ENCODE results near the gene TMEM232. TPM values are rescaled to one million over a fixed set of nuclear protein-coding genes. Genes with fewer than 3 reads are reported as not detected.

TMEM232 gene
- total RNA-seq, 1 experiment from 2014 or later = 0.21 TPM

DNA sequence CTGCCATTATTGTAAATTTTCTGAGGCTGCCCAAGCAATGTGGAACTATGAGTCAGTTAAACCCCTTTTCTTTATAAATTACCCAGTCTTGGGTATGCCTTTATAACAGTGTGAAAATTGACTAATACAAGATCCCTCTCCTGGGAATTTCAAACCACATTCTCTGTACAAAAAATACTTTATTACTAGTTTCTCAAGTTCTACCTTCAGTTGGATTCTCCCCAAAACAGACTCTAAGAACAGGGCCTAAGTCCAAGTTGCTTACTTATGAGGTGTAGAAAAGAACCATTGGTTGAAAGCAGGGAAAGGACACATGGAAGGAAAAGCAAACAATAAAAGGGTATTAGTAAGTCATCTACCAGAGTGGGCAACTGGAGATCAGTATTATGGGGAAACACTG is 343.2 kb downstream of the TMEM232 start:
- ATAC-seq (no peak), DNase-seq (ENCODE audit: low read depth, low spot score) (no peak)
- H3K27ac ChIP-seq (ENCODE audit: low read length) = no peak overlapping the region
- no peaks in the 10 kb centered on the region for H3K36me3 ChIP-seq (ENCODE audit: control insufficient read depth, insufficient read depth, low read length)
- H3K27me3 ChIP-seq (ENCODE audit: control insufficient read depth, insufficient read depth, low read length) = no peaks in the 10 kb centered on the region
- POLR2A ChIA-PET = no interaction called here
- no peaks in the 10 kb centered on the region for H3K4me1 ChIP-seq (ENCODE audit: control insufficient read depth, insufficient read depth, low read length)
- BruUV-seq (replicated peaks) = no TSS peak
- no peak overlapping the region for H3K4me3 ChIP-seq (ENCODE audit: low read depth in 2 of 2, low read length in 2 of 2)
- no peaks in the 10 kb centered on the region for H3K9me3 ChIP-seq (ENCODE audit: control insufficient read depth, insufficient read depth, low read depth, low read length)
- CTCF ChIA-PET = no interaction called here
- intact Hi-C loops (cut with micrococcal nuclease; ENCODE audit: unreplicated experiment) = no loop called here
- no peak for TF ChIP-seq TCF7L2 (IDR thresholded peaks at IDR 0.05; ENCODE audit: low read depth, low read length)
- TF ChIP-seq SIN3A (IDR thresholded peaks at IDR 0.05; ENCODE audit: borderline replicate concordance, insufficient read depth, low read depth, low read length) = no peak
- TF ChIP-seq, protein P1, sequence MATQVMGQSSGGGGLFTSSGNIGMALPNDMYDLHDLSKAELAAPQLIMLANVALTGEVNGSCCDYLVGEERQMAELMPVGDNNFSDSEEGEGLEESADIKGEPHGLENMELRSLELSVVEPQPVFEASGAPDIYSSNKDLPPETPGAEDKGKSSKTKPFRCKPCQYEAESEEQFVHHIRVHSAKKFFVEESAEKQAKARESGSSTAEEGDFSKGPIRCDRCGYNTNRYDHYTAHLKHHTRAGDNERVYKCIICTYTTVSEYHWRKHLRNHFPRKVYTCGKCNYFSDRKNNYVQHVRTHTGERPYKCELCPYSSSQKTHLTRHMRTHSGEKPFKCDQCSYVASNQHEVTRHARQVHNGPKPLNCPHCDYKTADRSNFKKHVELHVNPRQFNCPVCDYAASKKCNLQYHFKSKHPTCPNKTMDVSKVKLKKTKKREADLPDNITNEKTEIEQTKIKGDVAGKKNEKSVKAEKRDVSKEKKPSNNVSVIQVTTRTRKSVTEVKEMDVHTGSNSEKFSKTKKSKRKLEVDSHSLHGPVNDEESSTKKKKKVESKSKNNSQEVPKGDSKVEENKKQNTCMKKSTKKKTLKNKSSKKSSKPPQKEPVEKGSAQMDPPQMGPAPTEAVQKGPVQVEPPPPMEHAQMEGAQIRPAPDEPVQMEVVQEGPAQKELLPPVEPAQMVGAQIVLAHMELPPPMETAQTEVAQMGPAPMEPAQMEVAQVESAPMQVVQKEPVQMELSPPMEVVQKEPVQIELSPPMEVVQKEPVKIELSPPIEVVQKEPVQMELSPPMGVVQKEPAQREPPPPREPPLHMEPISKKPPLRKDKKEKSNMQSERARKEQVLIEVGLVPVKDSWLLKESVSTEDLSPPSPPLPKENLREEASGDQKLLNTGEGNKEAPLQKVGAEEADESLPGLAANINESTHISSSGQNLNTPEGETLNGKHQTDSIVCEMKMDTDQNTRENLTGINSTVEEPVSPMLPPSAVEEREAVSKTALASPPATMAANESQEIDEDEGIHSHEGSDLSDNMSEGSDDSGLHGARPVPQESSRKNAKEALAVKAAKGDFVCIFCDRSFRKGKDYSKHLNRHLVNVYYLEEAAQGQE (IDR thresholded peaks at IDR 0.05; ENCODE audit: insufficient read depth in 1 of 2, low read depth in 2 of 2, low read length in 1 of 2) = no peak
- TF ChIP-seq, protein P2, sequence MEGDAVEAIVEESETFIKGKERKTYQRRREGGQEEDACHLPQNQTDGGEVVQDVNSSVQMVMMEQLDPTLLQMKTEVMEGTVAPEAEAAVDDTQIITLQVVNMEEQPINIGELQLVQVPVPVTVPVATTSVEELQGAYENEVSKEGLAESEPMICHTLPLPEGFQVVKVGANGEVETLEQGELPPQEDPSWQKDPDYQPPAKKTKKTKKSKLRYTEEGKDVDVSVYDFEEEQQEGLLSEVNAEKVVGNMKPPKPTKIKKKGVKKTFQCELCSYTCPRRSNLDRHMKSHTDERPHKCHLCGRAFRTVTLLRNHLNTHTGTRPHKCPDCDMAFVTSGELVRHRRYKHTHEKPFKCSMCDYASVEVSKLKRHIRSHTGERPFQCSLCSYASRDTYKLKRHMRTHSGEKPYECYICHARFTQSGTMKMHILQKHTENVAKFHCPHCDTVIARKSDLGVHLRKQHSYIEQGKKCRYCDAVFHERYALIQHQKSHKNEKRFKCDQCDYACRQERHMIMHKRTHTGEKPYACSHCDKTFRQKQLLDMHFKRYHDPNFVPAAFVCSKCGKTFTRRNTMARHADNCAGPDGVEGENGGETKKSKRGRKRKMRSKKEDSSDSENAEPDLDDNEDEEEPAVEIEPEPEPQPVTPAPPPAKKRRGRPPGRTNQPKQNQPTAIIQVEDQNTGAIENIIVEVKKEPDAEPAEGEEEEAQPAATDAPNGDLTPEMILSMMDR (IDR thresholded peaks at IDR 0.05) = no peak
- TF ChIP-seq POLR2AphosphoS5 (IDR thresholded peaks at IDR 0.05; ENCODE audit: low read depth, low read length) = no peak
- in situ Hi-C loops (cut with HindIII; ENCODE audit: low pct_unique_long_range_greater_than_20kb, low sequenced_read_pairs) = no loop called here

DNA sequence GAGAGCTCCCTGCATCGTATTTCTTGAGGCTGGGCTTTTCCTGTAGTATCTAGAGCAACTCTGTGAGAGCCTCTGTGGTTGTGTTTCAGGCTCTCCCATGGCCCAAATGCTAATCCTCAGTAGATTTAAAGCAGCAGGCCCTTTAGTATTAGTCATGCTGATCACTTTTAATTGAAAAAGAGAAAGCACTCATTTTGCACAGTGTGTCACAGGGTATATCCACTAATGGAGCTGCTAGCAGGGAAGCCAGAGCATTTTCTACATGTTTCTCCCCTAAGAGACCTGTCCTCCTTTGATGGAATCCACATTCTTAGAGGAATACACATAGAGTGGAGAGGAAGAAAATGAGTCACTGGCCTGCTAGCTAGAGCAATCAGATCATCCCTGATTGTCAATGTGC is 348.5 kb downstream of the TMEM232 start:
- ATAC-seq = no peak
- CTCF ChIA-PET = no interaction called here
- no peak for DNase-seq (ENCODE audit: low read depth, low spot score)
- Histone ChIP-seq H3K27ac (ENCODE audit: low read length) (no peak overlapping the region), H3K9me3 (ENCODE audit: control insufficient read depth, insufficient read depth, low read depth, low read length) (no peaks in the 10 kb centered on the region), H3K4me1 (ENCODE audit: control insufficient read depth, insufficient read depth, low read length) (no peaks in the 10 kb centered on the region), H3K27me3 (ENCODE audit: control insufficient read depth, insufficient read depth, low read length) (no peaks in the 10 kb centered on the region), H3K4me3 (ENCODE audit: low read depth in 2 of 2, low read length in 2 of 2) (no peak overlapping the region), H3K36me3 (ENCODE audit: control insufficient read depth, insufficient read depth, low read length) (no peaks in the 10 kb centered on the region)
- BruUV-seq (replicated peaks) = no TSS peak
- intact Hi-C loops (cut with micrococcal nuclease; ENCODE audit: unreplicated experiment) = no loop called here
- in situ Hi-C loops (cut with HindIII; ENCODE audit: low pct_unique_long_range_greater_than_20kb, low sequenced_read_pairs) = no loop called here
- POLR2A ChIA-PET = no interaction called here
- TF ChIP-seq SIN3A (IDR thresholded peaks at IDR 0.05; ENCODE audit: borderline replicate concordance, insufficient read depth, low read depth, low read length) (no peak), POLR2AphosphoS5 (IDR thresholded peaks at IDR 0.05; ENCODE audit: low read depth, low read length) (no peak)
- TF ChIP-seq, protein P1 (IDR thresholded peaks at IDR 0.05; ENCODE audit: insufficient read depth in 1 of 2, low read depth in 2 of 2, low read length in 1 of 2) = no peak

Measured in Panc1 (cell line).